Ishikawa (cell line): ENCODE results near the gene CRTAC1.

Experiments used
- CREB1 ChIP-seq: IDR thresholded peaks from 2 replicates; pipeline ENCODE4 v1.6.1; 2012; ENCODE audit warnings: low read depth
- EGR1 ChIP-seq: IDR thresholded peaks from 2 replicates; pipeline ENCODE4 v1.6.1; 2012
- TAF1 ChIP-seq: IDR thresholded peaks from 2 replicates; pipeline ENCODE4 v1.6.1; 2012; ENCODE audit warnings: low read depth, mild to moderate bottlenecking
- TCF12 ChIP-seq: IDR thresholded peaks from 2 replicates; pipeline ENCODE4 v1.6.1; 2012; ENCODE audit warnings: low read depth
- YY1 ChIP-seq: IDR thresholded peaks from 2 replicates; pipeline ENCODE4 v1.6.1; 2012; ENCODE audit warnings: low read depth
- ZBTB7A ChIP-seq: IDR thresholded peaks from 2 replicates; pipeline ENCODE4 v1.6.1; 2012; ENCODE audit warnings: low read depth
- TF ChIP-seq, protein P1 (sequence below): IDR thresholded peaks from 2 replicates; pipeline ENCODE4 v1.6.1; 2012; ENCODE audit warnings: low read depth, mild to moderate bottlenecking
- TF ChIP-seq, protein P2 (sequence below): IDR thresholded peaks from 2 replicates; pipeline ENCODE4 v1.6.1; 2012

DNA sequence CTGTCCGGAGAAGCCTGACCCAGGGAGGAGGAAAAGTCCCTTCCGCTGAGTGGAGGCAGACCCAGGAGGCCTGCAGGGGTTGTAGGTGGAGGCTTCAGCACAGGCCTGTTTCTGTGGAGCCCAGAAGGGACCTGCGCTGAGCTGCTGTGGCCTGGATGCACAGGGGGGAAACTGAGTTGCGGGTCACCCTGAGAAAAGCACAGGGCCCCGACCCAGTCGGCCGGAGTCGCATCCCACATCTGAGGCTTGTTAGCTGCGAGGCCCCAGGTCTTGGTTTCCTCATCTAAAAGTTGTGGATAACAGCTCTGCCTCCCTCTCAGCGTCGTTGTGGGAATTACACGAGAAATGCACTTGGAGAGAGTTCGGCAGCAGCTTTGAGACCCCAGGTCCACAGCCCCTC, 104.4 kb downstream of the CRTAC1 start:
- TF ChIP-seq TAF1: no peak
- TF ChIP-seq, protein P1, sequence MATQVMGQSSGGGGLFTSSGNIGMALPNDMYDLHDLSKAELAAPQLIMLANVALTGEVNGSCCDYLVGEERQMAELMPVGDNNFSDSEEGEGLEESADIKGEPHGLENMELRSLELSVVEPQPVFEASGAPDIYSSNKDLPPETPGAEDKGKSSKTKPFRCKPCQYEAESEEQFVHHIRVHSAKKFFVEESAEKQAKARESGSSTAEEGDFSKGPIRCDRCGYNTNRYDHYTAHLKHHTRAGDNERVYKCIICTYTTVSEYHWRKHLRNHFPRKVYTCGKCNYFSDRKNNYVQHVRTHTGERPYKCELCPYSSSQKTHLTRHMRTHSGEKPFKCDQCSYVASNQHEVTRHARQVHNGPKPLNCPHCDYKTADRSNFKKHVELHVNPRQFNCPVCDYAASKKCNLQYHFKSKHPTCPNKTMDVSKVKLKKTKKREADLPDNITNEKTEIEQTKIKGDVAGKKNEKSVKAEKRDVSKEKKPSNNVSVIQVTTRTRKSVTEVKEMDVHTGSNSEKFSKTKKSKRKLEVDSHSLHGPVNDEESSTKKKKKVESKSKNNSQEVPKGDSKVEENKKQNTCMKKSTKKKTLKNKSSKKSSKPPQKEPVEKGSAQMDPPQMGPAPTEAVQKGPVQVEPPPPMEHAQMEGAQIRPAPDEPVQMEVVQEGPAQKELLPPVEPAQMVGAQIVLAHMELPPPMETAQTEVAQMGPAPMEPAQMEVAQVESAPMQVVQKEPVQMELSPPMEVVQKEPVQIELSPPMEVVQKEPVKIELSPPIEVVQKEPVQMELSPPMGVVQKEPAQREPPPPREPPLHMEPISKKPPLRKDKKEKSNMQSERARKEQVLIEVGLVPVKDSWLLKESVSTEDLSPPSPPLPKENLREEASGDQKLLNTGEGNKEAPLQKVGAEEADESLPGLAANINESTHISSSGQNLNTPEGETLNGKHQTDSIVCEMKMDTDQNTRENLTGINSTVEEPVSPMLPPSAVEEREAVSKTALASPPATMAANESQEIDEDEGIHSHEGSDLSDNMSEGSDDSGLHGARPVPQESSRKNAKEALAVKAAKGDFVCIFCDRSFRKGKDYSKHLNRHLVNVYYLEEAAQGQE: no peak
- no peak for TF ChIP-seq CREB1
- TF ChIP-seq TCF12: no peak
- TF ChIP-seq, protein P2, sequence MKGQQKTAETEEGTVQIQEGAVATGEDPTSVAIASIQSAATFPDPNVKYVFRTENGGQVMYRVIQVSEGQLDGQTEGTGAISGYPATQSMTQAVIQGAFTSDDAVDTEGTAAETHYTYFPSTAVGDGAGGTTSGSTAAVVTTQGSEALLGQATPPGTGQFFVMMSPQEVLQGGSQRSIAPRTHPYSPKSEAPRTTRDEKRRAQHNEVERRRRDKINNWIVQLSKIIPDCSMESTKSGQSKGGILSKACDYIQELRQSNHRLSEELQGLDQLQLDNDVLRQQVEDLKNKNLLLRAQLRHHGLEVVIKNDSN: no peak
- no peak for TF ChIP-seq ZBTB7A
- TF ChIP-seq YY1: no peak
- no peak for TF ChIP-seq EGR1
